GM13977 (cell line): ENCODE results near the gene PRR5.
"Not testable (repeated sequence)": the region's sequence is repeated elsewhere in the genome, so short reads cannot be mapped to it uniquely, and the experiment has no call there.

ENCODE experiments used
- DNase-seq: peaks from one replicate; pipeline ENCODE4 v3.0.0; 2012; ENCODE audit warnings: low spot score
- CTCF ChIP-seq: IDR thresholded peaks from 2 replicates; pipeline ENCODE4 v1.5.1; 2012; ENCODE audit warnings: mild to moderate bottlenecking, control low read depth; ENCODE audit not compliant: insufficient read depth; ENCODE audit errors: extremely low read depth, missing control alignments
- in situ Hi-C: fragments of 300-500 bp; cut with MboI; formaldehyde crosslinking; loops from one replicate; pipeline ENCODE4 v1.12.0; 2022; ENCODE audit warnings: low sequenced_read_pairs, low pct_unique_long_range_greater_than_20kb, mixed read lengths, inconsistent platforms; ENCODE audit not compliant: unreplicated experiment

PRR5 gene

GRCh38 chr22:44737406-44738346 is 35.7 kb downstream of the PRR5 start:
- TF ChIP-seq CTCF = no peak
- no peak for DNase-seq
- in situ Hi-C loops = no loop called here

- TF ChIP-seq CTCF = no peak
- in situ Hi-C loops = no loop called here
- no peak for DNase-seq
These were observed 36.3 kb downstream of the PRR5 start for GRCh38 chr22:44738347-44738715.

GRCh38 chr22:44739024-44739423 is 37.0 kb downstream of the PRR5 start:
- DNase-seq = no peak
- in situ Hi-C loops = no loop called here
- TF ChIP-seq CTCF = no peak

- in situ Hi-C loops = loop anchor here (10.0 kb wide), 1 partner anchor 45 kb away; no protein-coding TSS in a partner anchor
These were observed 37.7 kb downstream of the PRR5 start for GRCh38 chr22:44739666-44740065.

GRCh38 chr22:44740307-44740706 is 38.3 kb downstream of the PRR5 start:
- in situ Hi-C loops = loop anchor here (10.0 kb wide), 1 partner anchor 46 kb away; no protein-coding TSS in a partner anchor
- no peak for TF ChIP-seq CTCF
- DNase-seq = no peak

More at GRCh38 chr22:44739666-44740065, 37.7 kb downstream of the PRR5 start:
- not testable (repeated sequence) for DNase-seq

GRCh38 chr22:44741929-44742328 is 39.9 kb downstream of the PRR5 start:
- in situ Hi-C loops = loop anchor here (10.0 kb wide), 1 partner anchor 47 kb away; no protein-coding TSS in a partner anchor
- no peak for TF ChIP-seq CTCF

GRCh38 chr22:44743247-44743646 is 41.2 kb downstream of the PRR5 start:
- no peak for DNase-seq
- TF ChIP-seq CTCF = no peak
- in situ Hi-C loops = loop anchor here (10.0 kb wide), 1 partner anchor 48 kb away; no protein-coding TSS in a partner anchor

More at GRCh38 chr22:44741929-44742328, 39.9 kb downstream of the PRR5 start:
- DNase-seq = no peak
